Chondrocyte (in vitro differentiated cells): ENCODE results near the gene PRKD1. TPM values are rescaled to one million over a fixed set of nuclear protein-coding genes. Genes with fewer than 3 reads are reported as not detected.

Experiments
- DNase-seq: peaks from one replicate; pipeline ENCODE4 v3.0.0; 2021; ENCODE audit warnings: mixed read lengths, low spot score
- H3K27ac Mint-ChIP-seq: one replicate; pipeline ENCODE4 v1.8.0; 2021; ENCODE audit warnings: mild to moderate bottlenecking, moderate library complexity, mixed read lengths; ENCODE audit not compliant: unreplicated experiment
- H3K27me3 Mint-ChIP-seq: 2 replicates; pipeline ENCODE4 v1.8.0; 2021; ENCODE audit warnings: low read depth, mixed read lengths
- H3K36me3 Mint-ChIP-seq: 2 replicates; pipeline ENCODE4 v1.8.0; 2021; ENCODE audit warnings: low read depth, mixed read lengths
- H3K4me1 Mint-ChIP-seq: 2 replicates; pipeline ENCODE4 v1.8.0; 2021; ENCODE audit warnings: low read depth, mild to moderate bottlenecking, mixed read lengths
- H3K4me3 Mint-ChIP-seq: one replicate; pipeline ENCODE4 v1.8.0; 2021; ENCODE audit warnings: mild to moderate bottlenecking, moderate library complexity, mixed read lengths; ENCODE audit not compliant: unreplicated experiment
- H3K9me3 Mint-ChIP-seq: 2 replicates; pipeline ENCODE4 v1.8.0; 2021; ENCODE audit warnings: low read depth, mixed read lengths
- total RNA-seq: library from RNA; stranded (reverse); gene quantifications from 3 replicates; pipeline ENCODE4 v1.2.1, GENCODE V29; 2021
- TF ChIP-seq, protein P1 (sequence below): fragments of 200-600 bp; sonication (generic); IDR thresholded peaks from 2 replicates; pipeline ENCODE4 v1.5.0; 2021; ENCODE audit warnings: antibody characterized with exemption, mild to moderate bottlenecking, moderate library complexity

The PRKD1 gene
- total RNA-seq, 1 donor from 2014 or later = 11.1 TPM

DNA sequence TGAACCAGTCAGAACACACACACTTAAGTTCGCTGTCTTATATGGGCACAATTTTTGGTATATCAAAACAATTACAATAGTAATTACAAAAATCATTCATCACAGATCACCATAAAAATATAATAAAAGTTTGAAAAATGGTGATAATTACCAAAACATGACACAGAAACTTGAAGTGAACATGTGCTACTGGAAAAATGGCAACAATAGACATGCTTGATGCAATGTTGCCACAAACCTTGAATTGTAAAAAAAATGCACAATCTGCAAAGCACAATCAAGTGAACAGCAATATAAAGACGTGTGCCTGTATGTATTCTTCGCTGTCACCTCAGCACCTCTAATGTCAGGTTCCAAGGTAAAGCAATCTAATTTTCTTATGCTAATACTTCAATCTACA is 117.6 kb downstream of the PRKD1 start:
- no peak overlapping the region for H3K27ac Mint-ChIP-seq
- H3K4me1 Mint-ChIP-seq = peaks cover 16% of the 10 kb centered on the region
- H3K27me3 Mint-ChIP-seq = no peaks in the 10 kb centered on the region
- peaks cover 5% of the 10 kb centered on the region for H3K9me3 Mint-ChIP-seq
- H3K4me3 Mint-ChIP-seq = no peak overlapping the region
- no peaks in the 10 kb centered on the region for H3K36me3 Mint-ChIP-seq
- TF ChIP-seq, protein P1, sequence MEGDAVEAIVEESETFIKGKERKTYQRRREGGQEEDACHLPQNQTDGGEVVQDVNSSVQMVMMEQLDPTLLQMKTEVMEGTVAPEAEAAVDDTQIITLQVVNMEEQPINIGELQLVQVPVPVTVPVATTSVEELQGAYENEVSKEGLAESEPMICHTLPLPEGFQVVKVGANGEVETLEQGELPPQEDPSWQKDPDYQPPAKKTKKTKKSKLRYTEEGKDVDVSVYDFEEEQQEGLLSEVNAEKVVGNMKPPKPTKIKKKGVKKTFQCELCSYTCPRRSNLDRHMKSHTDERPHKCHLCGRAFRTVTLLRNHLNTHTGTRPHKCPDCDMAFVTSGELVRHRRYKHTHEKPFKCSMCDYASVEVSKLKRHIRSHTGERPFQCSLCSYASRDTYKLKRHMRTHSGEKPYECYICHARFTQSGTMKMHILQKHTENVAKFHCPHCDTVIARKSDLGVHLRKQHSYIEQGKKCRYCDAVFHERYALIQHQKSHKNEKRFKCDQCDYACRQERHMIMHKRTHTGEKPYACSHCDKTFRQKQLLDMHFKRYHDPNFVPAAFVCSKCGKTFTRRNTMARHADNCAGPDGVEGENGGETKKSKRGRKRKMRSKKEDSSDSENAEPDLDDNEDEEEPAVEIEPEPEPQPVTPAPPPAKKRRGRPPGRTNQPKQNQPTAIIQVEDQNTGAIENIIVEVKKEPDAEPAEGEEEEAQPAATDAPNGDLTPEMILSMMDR = no peak
- no peak for DNase-seq

DNA sequence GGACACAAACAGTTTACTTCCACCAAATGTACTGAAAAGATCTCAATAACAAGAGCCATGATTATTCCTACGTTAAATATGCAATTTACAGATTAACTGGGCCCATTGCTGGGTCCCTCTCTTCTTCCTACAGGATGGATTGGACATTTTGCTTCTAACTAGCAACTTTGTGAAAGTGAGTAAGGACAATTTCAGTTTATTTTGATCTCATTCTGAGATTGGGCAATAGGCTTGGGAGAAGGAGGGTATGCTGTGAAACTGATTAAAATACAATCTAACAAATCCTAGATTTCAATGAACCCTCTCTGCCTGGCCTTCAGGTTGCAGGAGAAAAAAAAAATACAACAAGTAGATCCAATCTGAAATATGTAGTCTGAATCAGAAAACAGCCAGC is 121.5 kb downstream of the PRKD1 start:
- Mint-ChIP-seq H3K4me3 (no peak overlapping the region), H3K4me1 (peaks cover 23% of the 10 kb centered on the region), H3K9me3 (peaks cover 2% of the 10 kb centered on the region), H3K36me3 (no peaks in the 10 kb centered on the region), H3K27me3 (no peaks in the 10 kb centered on the region), H3K27ac (peak overlapping the region; percentile 82)
- no peak for DNase-seq
- TF ChIP-seq, protein P1 = no peak

DNA sequence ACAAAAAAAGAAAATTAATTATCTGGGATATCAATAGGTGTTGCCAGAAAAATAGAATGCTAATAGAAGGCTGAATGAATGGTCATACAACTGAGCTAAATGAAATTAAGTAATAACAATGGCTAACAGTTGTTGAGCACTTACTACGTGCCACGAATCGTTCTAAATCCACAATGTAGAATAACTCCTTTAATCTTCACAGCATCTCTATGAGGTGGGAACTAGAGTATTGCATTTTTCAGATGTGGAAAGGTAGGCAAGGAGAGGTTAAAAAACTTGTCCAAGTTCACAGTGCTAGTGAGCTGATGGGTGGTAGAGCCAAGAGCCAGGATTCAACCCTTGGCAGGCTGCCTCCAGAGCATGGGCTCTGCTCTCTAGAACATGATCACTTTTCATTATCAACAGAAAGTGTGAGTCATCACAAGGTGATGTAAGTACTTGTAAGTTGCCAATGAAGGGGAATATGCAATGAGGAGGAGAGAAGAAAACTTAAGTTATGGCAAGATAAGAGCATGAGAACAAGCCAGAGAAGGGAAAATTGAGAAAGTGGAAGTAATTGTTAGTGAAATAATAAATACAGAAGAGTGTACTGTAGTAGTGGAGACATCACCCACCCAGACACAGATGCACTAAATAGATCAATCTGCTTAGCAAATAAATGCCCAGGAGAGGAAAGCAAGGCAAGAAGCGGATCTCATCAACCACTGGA is 122.1 kb downstream of the PRKD1 start:
- Mint-ChIP-seq H3K4me3 (no peak overlapping the region), H3K27me3 (no peaks in the 10 kb centered on the region), H3K4me1 (peaks cover 23% of the 10 kb centered on the region), H3K36me3 (no peaks in the 10 kb centered on the region), H3K27ac (peak overlapping the region; percentile 82), H3K9me3 (peaks cover 2% of the 10 kb centered on the region)
- TF ChIP-seq, protein P1 = no peak
- no peak for DNase-seq

DNA sequence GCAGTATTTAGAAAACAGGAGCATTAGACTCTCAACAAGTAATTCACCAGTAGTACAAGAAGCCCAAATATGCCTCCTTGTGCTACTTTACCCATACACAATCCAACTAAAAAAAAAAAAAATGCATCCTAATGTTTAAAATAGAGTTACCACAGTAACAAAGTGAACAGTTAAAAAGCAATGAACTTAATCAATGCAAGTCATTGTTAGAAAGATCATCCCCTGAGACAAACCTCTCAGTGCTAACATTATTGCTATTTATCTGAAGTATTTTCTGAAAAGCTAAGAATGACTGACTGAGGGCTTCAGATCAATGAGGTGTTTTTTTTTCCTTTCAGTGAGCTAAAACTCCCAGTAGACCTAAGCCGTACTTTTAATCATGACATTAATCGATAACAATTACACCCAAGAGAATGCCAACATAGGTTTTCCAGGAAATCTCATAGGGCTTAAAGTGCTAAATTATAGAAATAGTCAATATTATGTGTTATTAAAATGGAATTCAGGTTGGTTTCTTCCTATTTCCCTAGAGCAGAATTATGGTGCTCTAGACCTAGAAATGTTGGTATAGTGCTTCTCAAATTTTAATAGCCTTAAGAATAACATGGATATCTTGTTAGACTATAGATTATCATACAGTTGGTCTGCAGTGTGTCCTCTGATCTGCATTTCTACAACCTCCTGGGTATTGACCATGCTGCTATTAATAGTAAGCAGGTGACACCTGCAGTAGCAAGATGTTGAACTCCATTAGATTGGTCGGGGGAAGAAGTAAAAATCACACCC is 123.0 kb downstream of the PRKD1 start:
- DNase-seq = no peak
- H3K36me3 Mint-ChIP-seq = no peaks in the 10 kb centered on the region

DNA sequence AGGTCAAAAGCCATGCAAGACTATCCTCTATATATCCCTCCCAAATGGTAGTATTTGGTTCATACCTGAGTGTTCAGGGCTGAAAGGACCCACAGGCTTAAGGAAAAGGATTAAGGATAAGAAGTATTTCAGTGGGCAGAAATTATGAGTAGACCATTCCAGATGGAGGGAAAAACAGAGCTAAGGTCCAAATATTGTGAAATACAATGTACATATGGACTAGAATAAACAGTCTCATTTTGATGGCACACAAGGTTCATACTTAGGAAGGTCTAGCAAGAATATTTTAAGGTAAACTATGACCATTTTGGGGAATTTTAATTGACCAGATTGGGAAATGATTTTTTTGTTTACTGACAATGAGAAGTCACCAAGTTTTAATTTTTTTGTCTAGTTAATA is 124.6 kb downstream of the PRKD1 start:
- no peaks in the 10 kb centered on the region for H3K36me3 Mint-ChIP-seq
- TF ChIP-seq, protein P1 = no peak
- no peaks in the 10 kb centered on the region for H3K27me3 Mint-ChIP-seq
- H3K27ac Mint-ChIP-seq = no peak overlapping the region
- no peak overlapping the region for H3K4me3 Mint-ChIP-seq
- no peaks in the 10 kb centered on the region for H3K9me3 Mint-ChIP-seq
- peaks cover 23% of the 10 kb centered on the region for H3K4me1 Mint-ChIP-seq
- DNase-seq = no peak

More for the DNA sequence above, 123.0 kb downstream of the PRKD1 start:
- H3K9me3 Mint-ChIP-seq = peaks cover 2% of the 10 kb centered on the region
- TF ChIP-seq, protein P1 = no peak
- peaks cover 23% of the 10 kb centered on the region for H3K4me1 Mint-ChIP-seq
- no peak overlapping the region for H3K27ac Mint-ChIP-seq
- no peaks in the 10 kb centered on the region for H3K27me3 Mint-ChIP-seq
- H3K4me3 Mint-ChIP-seq = no peak overlapping the region
